ENCODE data around the gene OBSL1. TPM values are rescaled to one million over a fixed set of nuclear protein-coding genes. Genes with fewer than 3 reads are reported as not detected.

The OBSL1 gene
- 68.7 and 84.9 TPM in 2 replicates for total RNA-seq (2014; rRNA removed; shearing (Covaris generic))
- 12.8 and 13.8 TPM in 2 replicates for polyA plus RNA-seq (2016; fragmentation: Nextera tagmentation; extraction: Ambion mirVana)

- peak within 1 kb of the TSS; percentile 82 for H3K9ac ChIP-seq
These were observed at the start of gene OBSL1 for GRCh38 chr2:219571311-219572236. TSS of gene OBSL1 (minus strand) at chr2:219571539. CDS start at chr2:219571232, 307 bp downstream.

GRCh38 chr2:219620546-219620945 is 49.2 kb upstream of the OBSL1 start:
- no peaks in the 10 kb centered on the region for H3K4me1 ChIP-seq (ENCODE audit: insufficient read depth)
- no peak for TF ChIP-seq EZH2 (IDR thresholded peaks at IDR 0.05; ENCODE audit: insufficient read depth, poor library complexity, severe bottlenecking)
- TF ChIP-seq EZH2phosphoT487 (IDR thresholded peaks at IDR 0.05; ENCODE audit: insufficient read depth, low read depth): no peak
- H3F3A ChIP-seq (ENCODE audit: insufficient read depth): no peaks in the 10 kb centered on the region
- H3K4me3 ChIP-seq: no peak overlapping the region
- no peaks in the 10 kb centered on the region for H3K79me2 ChIP-seq (ENCODE audit: insufficient read depth)
- H3K27ac ChIP-seq: no peak overlapping the region
- no peak overlapping the region for H3K4me2 ChIP-seq (ENCODE audit: unreplicated experiment)
- H3K36me3 ChIP-seq (ENCODE audit: low read depth): no peaks in the 10 kb centered on the region
- 61 to 63% methylated on average over 6 of the region's 6 CpGs for WGBS, 2 experiments (ENCODE audit: low coverage in 1 of 2, low lambda C conversion rate in 2 of 2, missing lambda C conversion rate in 2 of 2)
- no peaks in the 10 kb centered on the region for H3K9me3 ChIP-seq (ENCODE audit: low read depth)
- H3K9ac ChIP-seq: no peak overlapping the region
- no peaks in the 10 kb centered on the region for H3K9me2 ChIP-seq (ENCODE audit: insufficient read depth)
- DNase-seq: no peak
- in situ Hi-C loops (cut with MboI): no loop called here
- H3K27me3 ChIP-seq (replicated peaks; ENCODE audit: insufficient read depth): 0 out of 2 replicates have a peak, but pooled peaks cover 5% of the 10 kb centered on the region
- H2AFZ ChIP-seq: no peak overlapping the region
- H4K20me1 ChIP-seq (ENCODE audit: insufficient read depth): no peaks in the 10 kb centered on the region

More at GRCh38 chr2:219571311-219572236, at the start of gene OBSL1:
- Histone ChIP-seq H4K20me1 (ENCODE audit: insufficient read depth) (no peaks in the 10 kb centered on the region), H3K9me3 (ENCODE audit: low read depth) (no peaks in the 10 kb centered on the region), H3K79me2 (ENCODE audit: insufficient read depth) (peaks cover 15% of the 10 kb centered on the region; the same call in 1 of the 2 replicates), H3K27ac (peak within 1 kb of the TSS; percentile 23; the same call in 1 of the 2 replicates), H3K9me2 (ENCODE audit: insufficient read depth) (no peaks in the 10 kb centered on the region), H2AFZ (peak within 1 kb of the TSS; percentile 80), H3K4me1 (ENCODE audit: insufficient read depth) (peaks cover 6% of the 10 kb centered on the region; the same call in 1 of the 2 replicates), H3F3A (ENCODE audit: insufficient read depth) (no peaks in the 10 kb centered on the region), H3K4me2 (ENCODE audit: unreplicated experiment) (peak within 1 kb of the TSS; percentile 76), H3K4me3 (peak within 1 kb of the TSS; percentile 79), H3K27me3 (replicated peaks; ENCODE audit: insufficient read depth) (no peaks in the 10 kb centered on the region), H3K36me3 (ENCODE audit: low read depth) (no peaks in the 10 kb centered on the region)
- DNase-seq: peak; percentile 72
- 10 to 19% methylated on average over 12 to 38 of the region's 42 CpGs for WGBS, 2 experiments (ENCODE audit: low coverage in 1 of 2, low lambda C conversion rate in 2 of 2, missing lambda C conversion rate in 2 of 2)
- TF ChIP-seq EZH2phosphoT487 (IDR thresholded peaks at IDR 0.05; ENCODE audit: insufficient read depth, low read depth) (no peak), EZH2 (IDR thresholded peaks at IDR 0.05; ENCODE audit: insufficient read depth, poor library complexity, severe bottlenecking) (no peak)
- in situ Hi-C loops (cut with MboI): no loop called here

GRCh38 chr2:219619235-219619634 is 47.9 kb upstream of the OBSL1 start:
- Histone ChIP-seq H3K36me3 (ENCODE audit: low read depth) (no peaks in the 10 kb centered on the region), H3K79me2 (ENCODE audit: insufficient read depth) (no peaks in the 10 kb centered on the region), H2AFZ (no peak overlapping the region), H4K20me1 (ENCODE audit: insufficient read depth) (no peaks in the 10 kb centered on the region), H3K4me2 (ENCODE audit: unreplicated experiment) (no peak overlapping the region), H3F3A (ENCODE audit: insufficient read depth) (no peaks in the 10 kb centered on the region), H3K9me3 (ENCODE audit: low read depth) (no peaks in the 10 kb centered on the region), H3K9me2 (ENCODE audit: insufficient read depth) (no peaks in the 10 kb centered on the region), H3K4me1 (ENCODE audit: insufficient read depth) (no peaks in the 10 kb centered on the region), H3K27me3 (replicated peaks; ENCODE audit: insufficient read depth) (0 out of 2 replicates have a peak, but pooled peaks cover 5% of the 10 kb centered on the region), H3K27ac (no peak overlapping the region), H3K4me3 (no peak overlapping the region), H3K9ac (no peak overlapping the region)
- no peak for TF ChIP-seq EZH2phosphoT487 (IDR thresholded peaks at IDR 0.05; ENCODE audit: insufficient read depth, low read depth)
- no peak for TF ChIP-seq EZH2 (IDR thresholded peaks at IDR 0.05; ENCODE audit: insufficient read depth, poor library complexity, severe bottlenecking)
- WGBS, 2 experiments (ENCODE audit: low coverage in 1 of 2, low lambda C conversion rate in 2 of 2, missing lambda C conversion rate in 2 of 2): 59 to 61% methylated on average over 4 of the region's 4 CpGs
- DNase-seq: no peak
- in situ Hi-C loops (cut with MboI): no loop called here

- in situ Hi-C loops (cut with MboI): no loop called here
These were observed 47.4 kb upstream of the OBSL1 start for GRCh38 chr2:219618733-219619122.

More at GRCh38 chr2:219618733-219619122, 47.4 kb upstream of the OBSL1 start:
- DNase-seq: no peak
- H3K27ac ChIP-seq: no peak overlapping the region
- H3K4me1 ChIP-seq (ENCODE audit: insufficient read depth): no peaks in the 10 kb centered on the region
- H3K36me3 ChIP-seq (ENCODE audit: low read depth): no peaks in the 10 kb centered on the region
- H3K9me3 ChIP-seq (ENCODE audit: low read depth): no peaks in the 10 kb centered on the region
- WGBS, 2 experiments (ENCODE audit: low coverage in 1 of 2, low lambda C conversion rate in 2 of 2, missing lambda C conversion rate in 2 of 2): 87 to 92% methylated on average over 3 of the region's 3 CpGs
- H2AFZ ChIP-seq: no peak overlapping the region
- no peak overlapping the region for H3K4me3 ChIP-seq
- no peaks in the 10 kb centered on the region for H3K9me2 ChIP-seq (ENCODE audit: insufficient read depth)
- no peak overlapping the region for H3K4me2 ChIP-seq (ENCODE audit: unreplicated experiment)
- TF ChIP-seq EZH2 (IDR thresholded peaks at IDR 0.05; ENCODE audit: insufficient read depth, poor library complexity, severe bottlenecking): no peak
- no peak for TF ChIP-seq EZH2phosphoT487 (IDR thresholded peaks at IDR 0.05; ENCODE audit: insufficient read depth, low read depth)
- no peaks in the 10 kb centered on the region for H3F3A ChIP-seq (ENCODE audit: insufficient read depth)
- H3K27me3 ChIP-seq (replicated peaks; ENCODE audit: insufficient read depth): 0 out of 2 replicates have a peak, but pooled peaks cover 5% of the 10 kb centered on the region
- H3K79me2 ChIP-seq (ENCODE audit: insufficient read depth): no peaks in the 10 kb centered on the region
- H4K20me1 ChIP-seq (ENCODE audit: insufficient read depth): no peaks in the 10 kb centered on the region
- H3K9ac ChIP-seq: no peak overlapping the region

Data from GM23248 (cell line).